OCI-LY1 (cell line): ENCODE measurements around the gene POMP.

Experiments
- CTCF ChIP-seq: fragments of 200-600 bp; sonication (generic), shearing (Covaris generic); IDR thresholded peaks from 2 replicates; pipeline ENCODE4 v1.5.1; 2017; ENCODE audit warnings: mild to moderate bottlenecking, antibody characterized with exemption, low read length, moderate library complexity, mixed read lengths
- EZH2 ChIP-seq: fragments of 200-600 bp; sonication (generic), shearing (Covaris generic); IDR thresholded peaks from 2 replicates; pipeline ENCODE4 v1.8.0; 2017; ENCODE audit warnings: borderline replicate concordance, mixed run types, mild to moderate bottlenecking, antibody characterized with exemption, low read length, moderate library complexity, mixed read lengths

- TF ChIP-seq CTCF (no peak), EZH2 (no peak)
Measured at GRCh38 chr13:28704919-28705318, 46.0 kb downstream of the POMP start.
